Colon (tissue), 2 donors: ENCODE measurements around the gene PLXNB3.
"Not testable (repeated sequence)": the region's sequence is repeated elsewhere in the genome, so short reads cannot be mapped to it uniquely, and the experiment has no call there.

Experiments used
- FAIRE-seq: peaks from 2 replicates; lab custom pipeline; 2012; peaks lifted over from hg19 to GRCh38; lab: Jason Lieb, UNC
- donor health status: control.
- donor health status: control.

The PLXNB3 gene

GRCh38 chrX:153814591-153815315 is 50.7 kb downstream of the PLXNB3 start:
- FAIRE-seq = no peak

- no peak for FAIRE-seq
These were observed 53.0 kb downstream of the PLXNB3 start for GRCh38 chrX:153816831-153817690.

GRCh38 chrX:153818064-153818463 is 54.0 kb downstream of the PLXNB3 start:
- not testable (repeated sequence) for FAIRE-seq

GRCh38 chrX:153818571-153819383 is 54.7 kb downstream of the PLXNB3 start:
- FAIRE-seq = no peak

- no peak for FAIRE-seq
These were observed 55.5 kb downstream of the PLXNB3 start for GRCh38 chrX:153819384-153820040.

GRCh38 chrX:153820601-153821000 is 56.6 kb downstream of the PLXNB3 start:
- FAIRE-seq = no peak

GRCh38 chrX:153821066-153821465 is 57.0 kb downstream of the PLXNB3 start:
- no peak for FAIRE-seq

- no peak for FAIRE-seq
These were observed 60.3 kb downstream of the PLXNB3 start for GRCh38 chrX:153824348-153824747.

- FAIRE-seq = no peak
These were observed 61.0 kb downstream of the PLXNB3 start for GRCh38 chrX:153825042-153825441.
